H9 (cell line): ENCODE results near the gene EXPH5. TPM values are rescaled to one million over a fixed set of nuclear protein-coding genes. Genes with fewer than 3 reads are reported as not detected.

Experiments
- DNase-seq: peaks from one replicate; pipeline ENCODE4 v3.0.0-alpha.2; 2017
- H2AFZ ChIP-seq: one replicate; pipeline ENCODE4 v1.6.1; 2013; ENCODE audit warnings: mild to moderate bottlenecking, low read length, control low read depth, moderate library complexity
- H2AK5ac ChIP-seq: 2 replicates; pipeline ENCODE4 v1.6.1; 2013; ENCODE audit warnings: low read length, control low read depth, mixed read lengths; ENCODE audit not compliant: insufficient read length
- H2BK120ac ChIP-seq: one replicate; pipeline ENCODE4 v1.6.1; 2013; ENCODE audit warnings: low read depth, mild to moderate bottlenecking, low read length, control low read depth, inconsistent platforms; ENCODE audit not compliant: poor library complexity, severe bottlenecking
- H2BK12ac ChIP-seq: 2 replicates; pipeline ENCODE4 v1.6.1; 2013; ENCODE audit warnings: low read length, control low read depth, mixed read lengths, low read depth; ENCODE audit not compliant: insufficient read length
- H2BK15ac ChIP-seq: 2 replicates; pipeline ENCODE4 v1.6.1; 2013; ENCODE audit warnings: low read depth, low read length, control low read depth
- H2BK20ac ChIP-seq: one replicate; pipeline ENCODE4 v1.6.1; 2013; ENCODE audit warnings: low read depth, mild to moderate bottlenecking, low read length, control low read depth, inconsistent platforms; ENCODE audit not compliant: poor library complexity, severe bottlenecking
- H2BK5ac ChIP-seq: 2 replicates; pipeline ENCODE4 v1.6.1; 2013; ENCODE audit warnings: low read length, control low read depth, mixed read lengths; ENCODE audit not compliant: insufficient read length
- H3K14ac ChIP-seq: 2 replicates; pipeline ENCODE4 v1.6.1; 2013; ENCODE audit warnings: low read length, control low read depth; ENCODE audit not compliant: insufficient read depth
- H3K18ac ChIP-seq: 2 replicates; pipeline ENCODE4 v1.6.1; 2013; ENCODE audit warnings: low read depth, mild to moderate bottlenecking, mixed read lengths, low read length, control low read depth; ENCODE audit not compliant: insufficient read length
- H3K23ac ChIP-seq: 2 replicates; pipeline ENCODE4 v1.6.1; 2013; ENCODE audit warnings: low read length, control low read depth, mixed read lengths, low read depth; ENCODE audit not compliant: insufficient read length
- H3K23me2 ChIP-seq: 2 replicates; pipeline ENCODE4 v1.6.1; 2013; ENCODE audit warnings: low read depth, mild to moderate bottlenecking, mixed read lengths, low read length, control low read depth; ENCODE audit not compliant: insufficient read length, poor library complexity, severe bottlenecking
- H3K27ac ChIP-seq: 2 replicates; pipeline ENCODE4 v1.5.1; 2013; ENCODE audit warnings: low read length, control low read depth, mixed read lengths, low read depth; ENCODE audit not compliant: insufficient read length
- H3K27me3 ChIP-seq: 2 replicates; pipeline ENCODE4 v1.6.1; 2013; ENCODE audit warnings: low read length, control low read depth, inconsistent platforms; ENCODE audit not compliant: insufficient read depth
- H3K4ac ChIP-seq: 2 replicates; pipeline ENCODE4 v1.6.1; 2013; ENCODE audit warnings: low read depth, mild to moderate bottlenecking, control low read depth, inconsistent platforms, low read length, moderate library complexity
- H3K4me1 ChIP-seq: 2 replicates; pipeline ENCODE4 v1.6.1; 2013; ENCODE audit warnings: low read length, control low read depth, inconsistent platforms; ENCODE audit not compliant: insufficient read depth
- H3K4me2 ChIP-seq: 2 replicates; pipeline ENCODE4 v1.6.1; 2013; ENCODE audit warnings: low read length, control low read depth, mixed read lengths; ENCODE audit not compliant: insufficient read length, insufficient read depth
- H3K56ac ChIP-seq: 2 replicates; pipeline ENCODE4 v1.6.1; 2013; ENCODE audit warnings: low read depth, mild to moderate bottlenecking, mixed read lengths, low read length, control low read depth; ENCODE audit not compliant: insufficient read length
- H3K79me1 ChIP-seq: 2 replicates; pipeline ENCODE4 v1.6.1; 2013; ENCODE audit warnings: low read depth, mild to moderate bottlenecking, moderate library complexity, low read length, control low read depth, inconsistent platforms; ENCODE audit not compliant: insufficient read depth, poor library complexity, severe bottlenecking
- H3K79me2 ChIP-seq: 2 replicates; pipeline ENCODE4 v1.6.1; 2013; ENCODE audit warnings: low read length, control low read depth, inconsistent platforms; ENCODE audit not compliant: insufficient read depth
- H3K9ac ChIP-seq: 2 replicates; pipeline ENCODE4 v1.6.1; 2013; ENCODE audit warnings: low read length, control low read depth, mixed read lengths; ENCODE audit not compliant: insufficient read length; ENCODE audit errors: extremely low read depth
- H3K9me3 ChIP-seq: one replicate; pipeline ENCODE4 v1.6.1; 2013; ENCODE audit warnings: low read depth, low read length, inconsistent platforms; ENCODE audit not compliant: control insufficient read depth
- H3T11ph ChIP-seq: one replicate; pipeline ENCODE4 v1.6.1; 2013; ENCODE audit warnings: mild to moderate bottlenecking, low read length, control low read depth, inconsistent platforms
- H4K20me1 ChIP-seq: one replicate; pipeline ENCODE4 v1.6.1; 2013; ENCODE audit not compliant: control insufficient read depth, insufficient read length, insufficient read depth
- H4K5ac ChIP-seq: 2 replicates; pipeline ENCODE4 v1.6.1; 2013; ENCODE audit warnings: low read depth, mild to moderate bottlenecking, mixed read lengths, low read length, control low read depth; ENCODE audit not compliant: insufficient read length
- H4K8ac ChIP-seq: replicated peaks from 2 replicates; pipeline ENCODE4 v1.6.1; 2013; ENCODE audit warnings: low read length, control low read depth, mixed read lengths, low read depth; ENCODE audit not compliant: insufficient read length
- H4K91ac ChIP-seq: 2 replicates; pipeline ENCODE4 v1.6.1; 2013; ENCODE audit warnings: low read depth, mild to moderate bottlenecking, moderate library complexity, mixed read lengths, low read length, control low read depth; ENCODE audit not compliant: insufficient read length
- H3K27ac Mint-ChIP-seq, 3 experiments: 2 replicates in 2 of 3; 3 replicates in 1 of 3; pipeline ENCODE4 v1.8.0; 2020 to 2021; ENCODE audit warnings: mixed read lengths in 3 of 3, mild to moderate bottlenecking in 1 of 3, moderate library complexity in 1 of 3
- H3K27me3 Mint-ChIP-seq: 2 replicates; pipeline ENCODE4 v1.8.0; 2021; ENCODE audit warnings: low read depth, mild to moderate bottlenecking, moderate library complexity, mixed read lengths
- H3K36me3 Mint-ChIP-seq, 3 experiments: 2 replicates in 2 of 3; 3 replicates in 1 of 3; pipeline ENCODE4 v1.8.0; 2020 to 2021; ENCODE audit warnings: low read depth in 3 of 3, mixed read lengths in 3 of 3; ENCODE audit not compliant: insufficient read depth in 1 of 3
- H3K4me1 Mint-ChIP-seq, 2 experiments: 2 replicates each; pipeline ENCODE4 v1.8.0; 2020; ENCODE audit warnings: mixed read lengths in 2 of 2
- H3K4me3 Mint-ChIP-seq, 2 experiments: 2 replicates in 1 of 2; 3 replicates in 1 of 2; pipeline ENCODE4 v1.8.0; 2020 to 2021; ENCODE audit warnings: mild to moderate bottlenecking in 2 of 2, mixed read lengths in 2 of 2, moderate library complexity in 1 of 2
- H3K9me3 Mint-ChIP-seq, 2 experiments: 2 replicates in 1 of 2; 3 replicates in 1 of 2; pipeline ENCODE4 v1.8.0; 2020; ENCODE audit warnings: mild to moderate bottlenecking in 2 of 2, mixed read lengths in 2 of 2, moderate library complexity in 1 of 2
- CTCF ChIP-seq: fragments of 200-600 bp; sonication (generic); conservative IDR thresholded peaks from 3 replicates; pipeline ENCODE4 v1.8.0; 2021; ENCODE audit warnings: antibody characterized with exemption, mild to moderate bottlenecking
- WGBS: extraction: QIAGEN DNeasy Blood & Tissue Kit; methylation state at CpG from one replicate; pipeline ENCODE4 v1.1.7; 2013; ENCODE audit warnings: missing lambda C conversion rate, low lambda C conversion rate, mixed read lengths; ENCODE audit not compliant: insufficient read length; ENCODE audit errors: extremely low coverage; 5-methylcytosine and 5-hydroxymethylcytosine counted together
- total RNA-seq: library from RNA; stranded (reverse); gene quantifications from 2 replicates; pipeline ENCODE4 v1.2.1, GENCODE V29; 2021

The EXPH5 gene
- total RNA-seq, 1 experiment from 2014 or later = 3.1 TPM

GRCh38 chr11:108508653-108509593, 84.6 kb downstream of the EXPH5 start:
- no peak overlapping the region for H3K27ac Mint-ChIP-seq

More at GRCh38 chr11:108508653-108509593, 84.6 kb downstream of the EXPH5 start:
- H4K91ac ChIP-seq = no peak overlapping the region
- Mint-ChIP-seq H3K4me1 (no peaks in the 10 kb centered on the region), H3K9me3 (peaks cover 2 to 3% of the 10 kb centered on the region in 2 experiments; a peak in 3 of 5 replicates), H3K36me3 (peaks cover 5 to 37% (median 11%) of the 10 kb centered on the region in 3 experiments; a peak in 6 of 7 replicates), H3K4me3 (no peak overlapping the region), H3K27me3 (no peaks in the 10 kb centered on the region)
- no peak for TF ChIP-seq CTCF
- no peak overlapping the region for H3K9ac ChIP-seq
- H3K4ac ChIP-seq = no peak overlapping the region
- no peak overlapping the region for H2BK5ac ChIP-seq
- H3K4me1 ChIP-seq = no peaks in the 10 kb centered on the region
- no peak overlapping the region for H3K18ac ChIP-seq
- no peak overlapping the region for H3K4me2 ChIP-seq
- no peak overlapping the region for H2AK5ac ChIP-seq
- H3K79me1 ChIP-seq = no peaks in the 10 kb centered on the region
- H4K20me1 ChIP-seq = no peaks in the 10 kb centered on the region
- no peak overlapping the region for H2BK120ac ChIP-seq
- H2BK20ac ChIP-seq = no peak overlapping the region
- H2AFZ ChIP-seq = no peak overlapping the region
- no peak overlapping the region for H3K23ac ChIP-seq
- WGBS = no CpG with 5 or more reads among the region's 3 CpGs
- no peak for DNase-seq
- H3K14ac ChIP-seq = no peak overlapping the region
- peaks cover 10% of the 10 kb centered on the region for H3K9me3 ChIP-seq
- H4K8ac ChIP-seq = no peak overlapping the region
- no peaks in the 10 kb centered on the region for H3K79me2 ChIP-seq
- H3K27me3 ChIP-seq = no peaks in the 10 kb centered on the region
- H3T11ph ChIP-seq = no peak overlapping the region
- no peak overlapping the region for H3K56ac ChIP-seq
- H4K5ac ChIP-seq = no peak overlapping the region
- no peaks in the 10 kb centered on the region for H3K23me2 ChIP-seq
- H2BK12ac ChIP-seq = no peak overlapping the region
- H2BK15ac ChIP-seq = no peak overlapping the region
- H3K27ac ChIP-seq = no peak overlapping the region
